Measurements from ENCODE around the gene MAIP1.

Gene MAIP1

GRCh38 chr2:199955007-199955338 is 409 bp upstream of the MAIP1 start:
- TF ChIP-seq CTCF (IDR thresholded peaks at IDR 0.05; ENCODE audit: insufficient read depth, low read length), result no peak
- TF ChIP-seq SPI1 (IDR thresholded peaks at IDR 0.05; ENCODE audit: borderline replicate concordance, low read depth), result no peak
- TF ChIP-seq POLR2AphosphoS5 (IDR thresholded peaks at IDR 0.05; ENCODE audit: low read depth), result no peak
- no peak for TF ChIP-seq REST (IDR thresholded peaks at IDR 0.05; ENCODE audit: insufficient replicate concordance, low read depth)
- H3K4me3 ChIP-seq (replicated peaks; ENCODE audit: insufficient read depth, low read length), result peak overlapping the region; percentile 88
- no peaks in the 10 kb centered on the region for H3K27me3 ChIP-seq (ENCODE audit: insufficient read depth, poor library complexity, severe bottlenecking)
- H3K27ac ChIP-seq (replicated peaks), result peak overlapping the region; percentile 96
- no peak for DNase-seq (ENCODE audit: low read depth in 1 of 2, low spot score in 1 of 2)

GRCh38 chr2:199956062-199956380 is 639 bp downstream of the MAIP1 start:
- TF ChIP-seq REST (IDR thresholded peaks at IDR 0.05; ENCODE audit: insufficient replicate concordance, low read depth) (no peak), SPI1 (IDR thresholded peaks at IDR 0.05; ENCODE audit: borderline replicate concordance, low read depth) (no peak), POLR2AphosphoS5 (IDR thresholded peaks at IDR 0.05; ENCODE audit: low read depth) (no peak), GABPA (IDR thresholded peaks at IDR 0.05; ENCODE audit: low read depth) (no peak), CTCF (IDR thresholded peaks at IDR 0.05; ENCODE audit: insufficient read depth, low read length) (no peak)
- DNase-seq (ENCODE audit: low read depth in 1 of 2, low spot score in 1 of 2), result no peak

GRCh38 chr2:199958014-199958413 is 2.6 kb downstream of the MAIP1 start:
- no peak for DNase-seq (ENCODE audit: low read depth in 1 of 2, low spot score in 1 of 2)
- no peak for TF ChIP-seq POLR2AphosphoS5 (IDR thresholded peaks at IDR 0.05; ENCODE audit: low read depth)
- no peak for TF ChIP-seq SPI1 (IDR thresholded peaks at IDR 0.05; ENCODE audit: borderline replicate concordance, low read depth)
- TF ChIP-seq CTCF (IDR thresholded peaks at IDR 0.05; ENCODE audit: insufficient read depth, low read length), result no peak
- TF ChIP-seq GABPA (IDR thresholded peaks at IDR 0.05; ENCODE audit: low read depth), result no peak
- no peak for TF ChIP-seq REST (IDR thresholded peaks at IDR 0.05; ENCODE audit: insufficient replicate concordance, low read depth)
- no peak overlapping the region for H3K27ac ChIP-seq (replicated peaks)
- H3K4me3 ChIP-seq (replicated peaks; ENCODE audit: insufficient read depth, low read length), result no peak overlapping the region
- no peaks in the 10 kb centered on the region for H3K27me3 ChIP-seq (ENCODE audit: insufficient read depth, poor library complexity, severe bottlenecking)

More at GRCh38 chr2:199956062-199956380, 639 bp downstream of the MAIP1 start:
- Histone ChIP-seq H3K4me3 (replicated peaks; ENCODE audit: insufficient read depth, low read length) (peak overlapping the region; percentile 88), H3K27me3 (ENCODE audit: insufficient read depth, poor library complexity, severe bottlenecking) (no peaks in the 10 kb centered on the region), H3K27ac (replicated peaks) (peak overlapping the region; percentile 96)
